ENCODE results near the gene ZDHHC1. TPM values are rescaled to one million over a fixed set of nuclear protein-coding genes. Genes with fewer than 3 reads are reported as not detected.

ZDHHC1 gene
- total and polyA plus RNA-seq, 5 experiments from 2014 or later: 0.18 to 0.52 (median 0.28) TPM; not detected in 1

DNA sequence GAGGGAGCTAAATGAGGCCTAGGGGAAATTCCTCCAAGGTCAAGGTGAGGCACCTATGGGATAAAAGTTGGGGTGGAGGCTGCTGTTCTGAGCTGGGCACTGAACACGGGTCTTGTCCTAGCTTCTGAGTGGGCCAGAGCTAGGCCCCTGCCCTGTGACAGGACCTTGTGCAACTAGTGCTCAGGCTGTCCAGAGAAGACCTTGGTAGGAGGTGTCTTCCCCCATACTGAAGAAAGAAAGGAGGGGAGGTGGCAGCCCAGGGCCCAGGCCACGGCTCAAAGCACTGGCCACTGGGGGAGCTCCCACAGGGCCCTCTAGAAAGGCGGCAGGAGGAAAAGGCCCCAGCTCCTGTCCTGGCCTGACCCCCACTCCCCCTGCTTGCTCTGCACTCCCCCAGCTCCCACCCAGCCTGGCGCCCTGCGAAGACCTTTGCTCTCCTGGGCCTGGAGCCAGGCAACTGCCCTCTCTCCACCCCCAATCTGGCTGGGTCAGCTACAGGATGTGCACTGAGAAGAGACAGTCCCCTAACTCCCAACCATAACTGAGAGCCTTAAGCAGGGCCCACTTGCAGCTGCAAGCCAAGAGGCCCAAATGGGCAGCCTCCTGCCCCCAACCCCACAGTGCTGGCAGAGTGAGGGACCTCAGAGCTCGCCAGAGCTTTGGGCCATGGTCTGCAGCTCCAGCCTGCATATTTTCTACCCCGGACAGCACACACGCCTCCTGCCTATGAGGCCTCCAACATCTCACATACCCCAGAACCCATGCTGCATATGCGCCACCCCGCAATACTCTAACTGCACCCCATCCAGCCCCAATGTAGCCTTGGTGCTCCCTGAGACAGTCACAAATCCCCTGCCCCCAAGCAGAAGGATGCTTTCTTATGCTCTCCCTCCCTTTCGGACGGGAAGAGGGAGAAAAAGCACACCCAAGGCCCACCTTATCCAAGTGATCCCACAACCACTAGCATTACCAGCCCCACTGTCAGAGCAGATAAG is 29.9 kb upstream of the ZDHHC1 start:
- peak overlapping the region in 2 of 10 donors; percentile 37 to 53 for H3K27ac Mint-ChIP-seq
- DNase-seq (no peak), ATAC-seq (no peak)
- POLR2A ChIA-PET: no interaction called here
- H3K4me1 Mint-ChIP-seq: peaks cover 4 to 24% (median 12%) of the 10 kb centered on the region in 4 donors
- H3K9me3 Mint-ChIP-seq: no peaks in the 10 kb centered on the region
- H3K4me3 Mint-ChIP-seq: no peak overlapping the region
- peaks cover 0 to 46% (median 0%) of the 10 kb centered on the region in 3 donors for H3K36me3 Mint-ChIP-seq
- no peaks in the 10 kb centered on the region for H3K27me3 Mint-ChIP-seq

DNA sequence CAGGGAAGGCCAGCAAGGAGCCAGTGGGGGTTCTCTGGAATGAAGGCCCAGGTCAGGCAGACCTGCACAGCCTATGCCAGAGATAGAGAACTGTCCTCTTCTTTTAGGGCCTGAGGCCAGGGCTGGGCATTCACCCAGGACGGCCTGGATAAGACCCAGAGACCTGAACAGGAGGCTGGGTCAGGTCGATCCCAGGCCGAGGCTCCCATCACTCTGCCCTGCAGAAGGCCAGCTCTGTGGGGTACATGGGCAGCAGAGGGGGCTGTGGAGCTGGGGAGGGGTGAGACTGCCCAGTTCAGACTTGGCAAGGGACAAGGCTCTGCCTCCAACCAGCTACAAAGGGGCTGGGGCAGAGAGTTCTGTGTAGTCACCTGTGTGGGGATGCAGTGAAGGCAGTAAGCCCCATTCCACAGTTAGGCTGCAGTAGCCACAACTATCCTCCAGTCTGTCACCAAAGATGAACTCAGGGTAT is 29.2 kb upstream of the ZDHHC1 start:
- peaks cover 2 to 23% (median 9%) of the 10 kb centered on the region in 4 donors for H3K4me1 Mint-ChIP-seq
- no peaks in the 10 kb centered on the region for H3K27me3 Mint-ChIP-seq
- POLR2A ChIA-PET: interaction anchor here (0.6 kb wide), 1 partner anchor 27 kb away, joined by 3 read pairs; no protein-coding TSS in a partner anchor
- no peaks in the 10 kb centered on the region for H3K9me3 Mint-ChIP-seq
- no peak for ATAC-seq
- peaks cover 0 to 43% (median 0%) of the 10 kb centered on the region in 3 donors for H3K36me3 Mint-ChIP-seq
- no peak for DNase-seq
- H3K4me3 Mint-ChIP-seq: no peak overlapping the region
- H3K27ac Mint-ChIP-seq: peak overlapping the region in 3 of 10 donors; percentile 29 to 71 (median 41)

DNA sequence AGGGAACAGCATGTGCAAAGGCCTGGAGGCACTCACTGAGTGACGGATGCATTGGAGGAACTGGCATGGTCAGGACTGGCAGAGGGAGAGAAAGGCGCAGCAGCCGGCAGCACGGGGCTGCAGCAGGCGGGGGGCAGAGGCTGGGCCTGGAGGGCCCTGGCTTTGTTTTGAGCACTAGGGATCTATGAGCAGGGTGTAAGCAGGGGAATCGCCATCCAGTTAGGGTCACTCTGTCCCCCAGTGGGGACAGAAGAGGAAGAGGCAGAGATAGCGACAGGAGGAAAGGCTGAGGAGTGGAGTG is 28.8 kb upstream of the ZDHHC1 start:
- DNase-seq (no peak), ATAC-seq (no peak)
- Mint-ChIP-seq H3K27me3 (no peaks in the 10 kb centered on the region), H3K4me1 (peaks cover 0 to 19% (median 7%) of the 10 kb centered on the region in 4 donors), H3K9me3 (no peaks in the 10 kb centered on the region), H3K4me3 (no peak overlapping the region), H3K27ac (peak overlapping the region in 3 of 10 donors; percentile 29 to 71 (median 41)), H3K36me3 (peaks cover 0 to 43% (median 0%) of the 10 kb centered on the region in 3 donors)
- POLR2A ChIA-PET: interaction anchor here (0.6 kb wide), 1 partner anchor 26 kb away, joined by 3 read pairs; no protein-coding TSS in a partner anchor

DNA sequence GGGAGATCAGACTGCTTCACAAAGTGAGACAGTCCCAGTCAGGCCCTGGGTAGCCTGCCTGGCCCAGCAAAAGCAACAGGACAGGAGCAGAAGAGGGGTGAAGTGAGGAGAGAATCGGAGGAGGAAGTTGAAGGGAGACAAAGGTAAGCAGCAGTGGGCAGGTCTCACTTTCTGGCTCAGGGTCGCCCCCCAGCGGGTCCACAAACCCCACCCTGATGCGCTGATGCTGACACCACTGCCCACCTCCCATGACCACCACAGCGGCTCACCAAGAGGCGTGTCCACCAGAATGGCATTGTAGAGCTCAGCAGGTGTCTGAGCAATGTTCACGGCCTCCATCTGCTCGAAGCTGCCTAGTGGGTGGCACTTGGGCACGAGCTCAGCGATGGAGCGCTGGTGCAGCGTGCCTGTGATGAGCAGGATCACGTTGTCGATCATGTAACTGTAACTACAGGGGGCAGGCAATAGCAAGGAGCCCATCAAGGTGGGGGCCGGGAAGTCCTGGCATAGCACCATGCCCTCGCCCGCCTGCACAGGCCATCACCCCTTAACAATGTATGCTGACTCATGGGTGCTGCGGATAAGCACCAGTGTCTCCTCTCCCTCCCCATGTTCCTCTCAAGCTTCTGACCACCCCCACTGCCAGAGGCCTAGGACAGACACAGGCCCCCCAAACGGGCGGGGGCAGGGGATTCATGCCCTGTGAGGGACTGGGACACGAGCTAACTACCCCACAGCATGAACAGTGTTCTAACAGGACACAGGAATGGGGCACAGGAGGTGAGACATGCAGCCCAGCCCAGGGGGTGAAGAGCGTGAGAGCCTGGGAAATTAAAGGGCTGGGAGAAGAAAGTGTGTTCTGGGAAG is 28.2 kb upstream of the ZDHHC1 start:
- H3K4me3 Mint-ChIP-seq: no peak overlapping the region
- H3K27ac Mint-ChIP-seq: peak overlapping the region in 3 of 10 donors; percentile 22 to 71 (median 71)
- H3K36me3 Mint-ChIP-seq: peaks cover 0 to 43% (median 0%) of the 10 kb centered on the region in 3 donors
- no peaks in the 10 kb centered on the region for H3K27me3 Mint-ChIP-seq
- H3K4me1 Mint-ChIP-seq: peaks cover 0 to 13% (median 6%) of the 10 kb centered on the region in 4 donors
- POLR2A ChIA-PET: interaction anchor here (0.6 kb wide), 1 partner anchor 26 kb away, joined by 3 read pairs; no protein-coding TSS in a partner anchor
- ATAC-seq (no peak), DNase-seq (no peak)
- no peaks in the 10 kb centered on the region for H3K9me3 Mint-ChIP-seq

DNA sequence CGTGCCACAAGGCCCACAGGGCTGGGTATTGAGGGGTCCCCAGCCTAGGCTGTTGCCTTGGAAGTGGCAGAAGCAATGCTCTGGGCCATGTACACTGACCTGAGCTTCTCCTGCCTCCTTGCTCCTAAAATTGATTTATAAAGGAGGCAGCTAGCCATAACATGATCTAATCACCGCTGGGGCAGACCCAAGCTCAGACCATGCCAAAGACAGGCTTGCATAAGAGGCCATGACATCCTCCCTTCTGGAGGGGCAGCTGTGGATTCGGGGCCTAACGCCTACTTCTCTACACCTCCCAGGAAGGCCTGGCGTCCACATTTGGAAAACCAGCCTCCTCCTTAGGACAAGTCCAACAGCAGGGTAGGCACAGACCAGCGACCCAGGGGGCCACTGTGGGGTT is 27.0 kb upstream of the ZDHHC1 start:
- ATAC-seq (no peak), DNase-seq (no peak)
- H3K9me3 Mint-ChIP-seq: no peaks in the 10 kb centered on the region
- POLR2A ChIA-PET: no interaction called here
- no peak overlapping the region for H3K4me3 Mint-ChIP-seq
- H3K4me1 Mint-ChIP-seq: peaks cover 0 to 11% (median 6%) of the 10 kb centered on the region in 4 donors
- H3K27me3 Mint-ChIP-seq: no peaks in the 10 kb centered on the region
- H3K36me3 Mint-ChIP-seq: peaks cover 0 to 52% (median 2%) of the 10 kb centered on the region in 3 donors
- no peak overlapping the region for H3K27ac Mint-ChIP-seq

DNA sequence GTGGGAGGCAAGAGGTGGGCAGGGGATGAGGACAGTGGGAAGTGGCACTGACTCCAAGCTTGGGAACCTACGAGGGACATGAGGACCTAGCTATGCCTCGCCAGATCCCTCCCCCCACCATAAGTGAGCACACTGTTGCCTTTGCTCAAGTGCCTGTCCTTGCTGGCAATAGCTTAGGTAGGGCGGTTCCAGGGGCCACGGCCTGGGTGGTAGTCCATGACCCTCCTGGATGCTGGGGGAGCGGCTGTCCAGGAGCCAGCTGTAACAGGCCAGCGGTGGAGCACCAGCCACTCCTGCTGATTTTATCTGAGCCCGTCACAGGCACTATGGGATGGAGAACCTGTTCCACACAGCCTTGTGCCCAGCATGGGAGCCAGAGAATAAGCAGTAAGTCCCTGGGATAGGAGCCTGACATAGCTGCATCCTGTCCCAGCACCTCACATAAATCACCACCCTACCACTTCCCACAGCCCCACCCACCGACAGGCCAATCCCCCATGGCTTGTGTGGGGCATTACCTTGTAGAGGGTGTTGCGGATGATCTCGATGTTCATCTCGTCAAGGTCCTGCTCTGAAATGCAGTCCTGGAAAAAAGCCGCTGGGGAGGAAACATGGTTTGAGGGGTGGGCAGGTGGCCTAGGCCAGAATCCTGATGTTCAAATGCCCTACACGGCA is 26.4 kb upstream of the ZDHHC1 start:
- H3K4me1 Mint-ChIP-seq: peaks cover 0 to 10% (median 6%) of the 10 kb centered on the region in 4 donors
- no peaks in the 10 kb centered on the region for H3K9me3 Mint-ChIP-seq
- no peak overlapping the region for H3K4me3 Mint-ChIP-seq
- DNase-seq (no peak), ATAC-seq (no peak)
- POLR2A ChIA-PET: no interaction called here
- no peak overlapping the region for H3K27ac Mint-ChIP-seq
- H3K27me3 Mint-ChIP-seq: no peaks in the 10 kb centered on the region
- H3K36me3 Mint-ChIP-seq: peaks cover 0 to 54% (median 2%) of the 10 kb centered on the region in 3 donors

DNA sequence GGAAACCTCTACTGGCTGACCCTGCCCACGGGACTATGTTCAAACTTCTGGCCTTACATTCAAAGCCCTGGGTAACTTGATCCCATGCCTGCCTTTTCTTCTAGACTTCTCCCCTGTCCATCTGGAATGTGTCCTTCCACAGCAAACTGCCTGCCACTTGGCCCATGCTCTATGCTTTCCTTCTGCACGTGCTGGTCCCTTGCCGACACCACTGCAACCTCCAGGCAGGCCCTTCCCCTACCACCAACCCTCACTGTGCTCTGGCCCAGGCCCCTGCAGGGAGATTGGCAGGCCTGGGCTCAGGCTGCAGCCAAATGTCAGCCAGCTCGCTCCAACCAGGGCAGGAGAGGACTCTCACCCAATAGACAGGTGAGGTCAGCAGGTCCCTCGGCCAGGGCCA is 25.6 kb upstream of the ZDHHC1 start:
- peak overlapping the region in 4 of 10 donors; percentile 27 to 81 (median 54) for H3K27ac Mint-ChIP-seq
- no peak for ATAC-seq
- H3K27me3 Mint-ChIP-seq: no peaks in the 10 kb centered on the region
- POLR2A ChIA-PET: no interaction called here
- H3K4me1 Mint-ChIP-seq: peaks cover 0 to 7% (median 5%) of the 10 kb centered on the region in 4 donors
- DNase-seq: no peak
- no peak overlapping the region for H3K4me3 Mint-ChIP-seq
- peaks cover 0 to 49% (median 2%) of the 10 kb centered on the region in 3 donors for H3K36me3 Mint-ChIP-seq
- H3K9me3 Mint-ChIP-seq: no peaks in the 10 kb centered on the region

DNA sequence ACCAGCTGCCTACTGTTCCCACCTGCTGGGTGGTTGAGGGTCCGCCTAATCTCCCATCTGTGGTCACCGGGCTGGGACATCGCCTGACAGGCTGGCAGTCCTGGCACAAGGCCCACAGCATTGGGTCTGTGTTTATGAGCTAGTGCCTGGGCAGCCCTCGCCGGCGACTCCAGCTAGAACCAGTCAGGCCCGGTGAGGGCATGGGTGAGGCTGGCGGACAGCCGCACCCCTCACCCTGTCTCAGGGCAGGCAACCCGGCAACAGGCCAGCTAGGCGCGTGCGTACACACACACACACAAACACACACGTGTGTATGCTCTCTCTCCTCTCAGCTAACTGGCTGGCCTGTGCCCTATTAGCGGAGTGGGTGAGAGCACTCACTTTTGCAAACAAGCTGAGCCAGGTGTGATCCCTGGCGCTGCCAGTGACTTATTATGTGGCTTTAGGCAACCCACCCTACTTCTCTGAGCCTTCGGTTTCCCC is 25.0 kb upstream of the ZDHHC1 start:
- no peak overlapping the region for H3K27ac Mint-ChIP-seq
- ATAC-seq: no peak

DNA sequence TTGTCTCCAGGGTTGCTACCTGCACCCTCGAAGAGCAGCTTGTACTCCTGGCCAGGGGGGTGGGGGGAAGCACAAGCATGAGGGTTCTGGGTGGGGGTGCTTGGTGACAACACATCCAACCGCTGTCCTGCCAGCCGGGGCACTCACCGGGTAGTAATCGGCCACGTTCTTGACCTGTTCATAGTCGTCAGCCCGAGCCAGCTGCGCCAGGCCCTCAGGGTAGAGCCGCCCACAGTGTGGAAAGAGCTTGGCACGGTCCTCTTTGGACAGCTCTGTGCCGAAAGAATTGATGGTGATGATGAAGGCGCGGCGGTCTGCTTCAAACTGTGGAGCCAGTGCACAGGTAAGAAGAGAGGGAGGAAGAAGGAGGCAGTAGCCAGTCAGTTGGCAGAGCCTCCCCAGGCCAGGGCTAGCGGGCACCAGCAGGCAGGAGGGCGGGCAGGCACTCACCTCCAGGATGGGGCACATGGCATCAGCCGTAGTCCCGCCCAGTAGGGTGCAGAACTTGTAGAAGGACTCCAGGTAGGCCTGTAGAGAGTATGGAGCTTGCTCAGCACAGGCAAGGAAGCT is 22.6 kb upstream of the ZDHHC1 start:
- Mint-ChIP-seq H3K27ac (no peak overlapping the region), H3K4me3 (no peak overlapping the region), H3K4me1 (peaks cover 0 to 3% (median 0%) of the 10 kb centered on the region in 4 donors), H3K27me3 (no peaks in the 10 kb centered on the region), H3K36me3 (peaks cover 0 to 39% (median 2%) of the 10 kb centered on the region in 3 donors), H3K9me3 (no peaks in the 10 kb centered on the region)
- DNase-seq (no peak), ATAC-seq (no peak)
- POLR2A ChIA-PET: no interaction called here

More for the DNA sequence above, 25.0 kb upstream of the ZDHHC1 start:
- no peak for DNase-seq
- H3K4me1 Mint-ChIP-seq: peaks cover 0 to 5% (median under 1%) of the 10 kb centered on the region in 4 donors
- no peak overlapping the region for H3K4me3 Mint-ChIP-seq
- peaks cover 0 to 45% (median 2%) of the 10 kb centered on the region in 3 donors for H3K36me3 Mint-ChIP-seq
- no peaks in the 10 kb centered on the region for H3K27me3 Mint-ChIP-seq
- no peaks in the 10 kb centered on the region for H3K9me3 Mint-ChIP-seq
- POLR2A ChIA-PET: interaction anchor here (1.0 kb wide), 1 partner anchor 39 kb away, joined by 3 read pairs; the partner anchor contains the start of gene ATP6V0D1

DNA sequence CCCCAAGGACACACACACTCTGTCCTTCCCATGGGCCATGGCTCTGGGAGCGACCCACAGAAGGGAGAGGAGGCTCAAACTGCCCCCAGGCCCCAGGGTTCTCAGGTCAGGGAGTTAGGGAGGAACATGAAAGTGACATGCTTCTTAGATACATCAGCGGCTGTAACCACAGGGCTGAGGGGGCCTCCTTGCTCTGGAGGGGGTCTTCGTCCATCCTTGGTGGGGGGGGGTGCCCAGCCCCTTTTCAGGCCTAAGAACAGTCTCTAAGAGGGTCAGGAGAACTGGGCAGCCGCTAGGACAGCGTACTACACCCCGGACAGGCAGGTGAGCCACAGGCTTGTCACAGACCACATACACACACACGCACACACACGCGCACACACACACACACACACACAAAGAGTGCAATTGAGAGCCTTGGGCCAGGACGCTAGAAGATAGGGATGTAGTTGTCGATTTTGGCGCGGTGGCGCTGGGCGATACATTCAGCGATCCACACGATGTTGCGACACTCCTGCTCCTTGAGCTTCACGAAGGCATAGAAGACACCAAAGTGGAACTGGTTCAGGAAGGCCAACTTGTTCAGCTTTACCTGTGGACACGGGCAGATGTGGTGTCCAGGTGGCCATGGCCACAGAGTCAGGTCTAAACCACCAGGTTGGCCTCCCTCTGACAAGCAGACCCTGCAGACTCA is 22.0 kb upstream of the ZDHHC1 start:
- peaks cover 0 to 36% (median 2%) of the 10 kb centered on the region in 3 donors for H3K36me3 Mint-ChIP-seq
- no peak for ATAC-seq
- H3K27ac Mint-ChIP-seq: peak overlapping the region in 1 of 10 donors; percentile 65
- H3K4me1 Mint-ChIP-seq: peaks cover 0 to 3% (median 0%) of the 10 kb centered on the region in 4 donors
- H3K9me3 Mint-ChIP-seq: no peaks in the 10 kb centered on the region
- POLR2A ChIA-PET: no interaction called here
- H3K27me3 Mint-ChIP-seq: no peaks in the 10 kb centered on the region
- H3K4me3 Mint-ChIP-seq: no peak overlapping the region
- DNase-seq: no peak

DNA sequence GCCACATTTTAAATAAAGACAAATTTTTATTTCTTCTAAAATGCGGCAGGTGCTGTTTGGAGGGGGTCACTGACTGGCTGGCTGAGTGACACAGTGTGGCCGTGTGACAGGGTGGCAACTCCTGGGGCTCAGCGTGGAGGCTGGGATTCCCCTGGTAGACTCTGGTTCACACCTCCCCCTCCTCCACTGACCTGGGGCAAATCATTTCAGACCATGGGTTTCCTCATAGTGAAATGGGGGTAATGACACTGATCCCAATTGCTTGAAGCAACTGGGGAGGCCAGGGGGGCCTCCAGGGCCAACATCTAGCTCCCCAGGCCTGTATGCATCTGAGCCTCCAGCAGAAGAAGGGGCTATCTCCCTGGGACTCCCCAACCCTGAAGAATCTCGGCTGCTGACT is 21.2 kb upstream of the ZDHHC1 start:
- H3K27me3 Mint-ChIP-seq: peaks cover 0 to under 1% (median under 1%) of the 10 kb centered on the region in 5 donors
- peaks cover 0 to 35% (median 2%) of the 10 kb centered on the region in 3 donors for H3K36me3 Mint-ChIP-seq
- POLR2A ChIA-PET: no interaction called here
- ATAC-seq (no peak), DNase-seq (no peak)
- peak overlapping the region in 2 of 10 donors; percentile 56 to 65 for H3K27ac Mint-ChIP-seq
- H3K4me1 Mint-ChIP-seq: peaks cover under 1 to 4% (median 2%) of the 10 kb centered on the region in 4 donors
- no peaks in the 10 kb centered on the region for H3K9me3 Mint-ChIP-seq
- H3K4me3 Mint-ChIP-seq: no peak overlapping the region

Measured in naive thymus-derived CD8-positive, alpha-beta T cell (primary cell).